ENCODE measurements around the gene HIP1.
A peak's percentile ranks its signal among the peaks of the same experiment; 100 is the strongest.
"Not testable (repeated sequence)": the region's sequence is repeated elsewhere in the genome, so short reads cannot be mapped to it uniquely, and the experiment has no call there.

HIP1 gene

GRCh38 chr7:75738604-75738974, at the start of gene HIP1:
TSS of gene HIP1 (minus strand) at chr7:75738941. CDS start at chr7:75738920, 21 bp downstream.
- peaks cover 1% of the 10 kb centered on the region for H3K27me3 Mint-ChIP-seq
- no peaks in the 10 kb centered on the region for H3K9me3 Mint-ChIP-seq
- H3K27ac Mint-ChIP-seq: peak within 1 kb of the TSS; percentile 91
- peak within 1 kb of the TSS; percentile 97 for H3K4me3 Mint-ChIP-seq
- H3K36me3 Mint-ChIP-seq: no peaks in the 10 kb centered on the region
- peaks cover 18% of the 10 kb centered on the region for H3K4me1 Mint-ChIP-seq

- not testable (repeated sequence) for H3K4me3 Mint-ChIP-seq, H3K4me1 Mint-ChIP-seq, H3K9me3 Mint-ChIP-seq, H3K36me3 Mint-ChIP-seq, H3K27me3 Mint-ChIP-seq
- H3K27ac Mint-ChIP-seq: peak overlapping the region; percentile 38
Measured at GRCh38 chr7:75788154-75788847, 49.6 kb upstream of the HIP1 start.

GRCh38 chr7:75783058-75783457, 44.3 kb upstream of the HIP1 start:
- H3K27ac Mint-ChIP-seq, H3K27me3 Mint-ChIP-seq, H3K9me3 Mint-ChIP-seq: not testable (repeated sequence)

GRCh38 chr7:75780647-75781273, 42.0 kb upstream of the HIP1 start:
- not testable (repeated sequence) for H3K36me3 Mint-ChIP-seq, H3K27me3 Mint-ChIP-seq, H3K4me3 Mint-ChIP-seq, H3K9me3 Mint-ChIP-seq
- peak overlapping the region; percentile 48 for H3K27ac Mint-ChIP-seq
- H3K4me1 Mint-ChIP-seq: peaks cover 23% of the 10 kb centered on the region

More at GRCh38 chr7:75783058-75783457, 44.3 kb upstream of the HIP1 start:
- not testable (repeated sequence) for H3K4me3 Mint-ChIP-seq, H3K36me3 Mint-ChIP-seq, H3K4me1 Mint-ChIP-seq

GRCh38 chr7:75779516-75779915, 40.8 kb upstream of the HIP1 start:
- not testable (repeated sequence) for H3K4me3 Mint-ChIP-seq, H3K27me3 Mint-ChIP-seq, H3K27ac Mint-ChIP-seq, H3K36me3 Mint-ChIP-seq, H3K9me3 Mint-ChIP-seq
- peaks cover 28% of the 10 kb centered on the region for H3K4me1 Mint-ChIP-seq

GRCh38 chr7:75779035-75779434, 40.3 kb upstream of the HIP1 start:
- H3K4me3 Mint-ChIP-seq, H3K9me3 Mint-ChIP-seq, H3K27me3 Mint-ChIP-seq, H3K27ac Mint-ChIP-seq, H3K36me3 Mint-ChIP-seq: not testable (repeated sequence)
- H3K4me1 Mint-ChIP-seq: peaks cover 28% of the 10 kb centered on the region

- Mint-ChIP-seq H3K36me3 (no peaks in the 10 kb centered on the region), H3K4me1 (peaks cover 28% of the 10 kb centered on the region), H3K27ac (peak overlapping the region; percentile 85), H3K4me3 (peak overlapping the region; percentile 8), H3K27me3 (no peaks in the 10 kb centered on the region), H3K9me3 (no peaks in the 10 kb centered on the region)
Measured at GRCh38 chr7:75776295-75776971, 37.7 kb upstream of the HIP1 start.

- not testable (repeated sequence) for H3K9me3 Mint-ChIP-seq, H3K27ac Mint-ChIP-seq, H3K27me3 Mint-ChIP-seq, H3K4me3 Mint-ChIP-seq, H3K36me3 Mint-ChIP-seq
- H3K4me1 Mint-ChIP-seq: peaks cover 22% of the 10 kb centered on the region
Measured at GRCh38 chr7:75773958-75774357, 35.2 kb upstream of the HIP1 start.

- Mint-ChIP-seq H3K4me1 (peaks cover 21% of the 10 kb centered on the region), H3K27me3 (no peaks in the 10 kb centered on the region)
Measured at GRCh38 chr7:75772081-75773077, 33.6 kb upstream of the HIP1 start, which contains the start of gene CCL26. TSS of gene CCL26 (minus strand) at chr7:75772211. CDS start at chr7:75772176, 35 bp downstream.

GRCh38 chr7:75771224-75771623, 32.5 kb upstream of the HIP1 start:
- H3K4me3 Mint-ChIP-seq: no peak overlapping the region
- H3K36me3 Mint-ChIP-seq: no peaks in the 10 kb centered on the region
- peaks cover 10% of the 10 kb centered on the region for H3K4me1 Mint-ChIP-seq
- H3K27me3 Mint-ChIP-seq: no peaks in the 10 kb centered on the region
- H3K27ac Mint-ChIP-seq: no peak overlapping the region
- H3K9me3 Mint-ChIP-seq: no peaks in the 10 kb centered on the region

More at GRCh38 chr7:75772081-75773077, 33.6 kb upstream of the HIP1 start, which contains the start of gene CCL26:
- H3K9me3 Mint-ChIP-seq: no peaks in the 10 kb centered on the region
- no peaks in the 10 kb centered on the region for H3K36me3 Mint-ChIP-seq
- H3K27ac Mint-ChIP-seq: no peak within 1 kb of the TSS
- no peak within 1 kb of the TSS for H3K4me3 Mint-ChIP-seq

GRCh38 chr7:75762350-75762917, 23.7 kb upstream of the HIP1 start:
- no peak overlapping the region for H3K27ac Mint-ChIP-seq
- H3K27me3 Mint-ChIP-seq: no peaks in the 10 kb centered on the region
- H3K36me3 Mint-ChIP-seq: no peaks in the 10 kb centered on the region
- peaks cover 4% of the 10 kb centered on the region for H3K4me1 Mint-ChIP-seq
- H3K9me3 Mint-ChIP-seq: no peaks in the 10 kb centered on the region
- no peak overlapping the region for H3K4me3 Mint-ChIP-seq

GRCh38 chr7:75761801-75762200, 23.1 kb upstream of the HIP1 start:
- not testable (repeated sequence) for H3K27ac Mint-ChIP-seq, H3K4me1 Mint-ChIP-seq, H3K36me3 Mint-ChIP-seq, H3K9me3 Mint-ChIP-seq, H3K4me3 Mint-ChIP-seq, H3K27me3 Mint-ChIP-seq

GRCh38 chr7:75758491-75758890, 19.8 kb upstream of the HIP1 start:
- no peaks in the 10 kb centered on the region for H3K27me3 Mint-ChIP-seq

GRCh38 chr7:75757860-75758259, 19.1 kb upstream of the HIP1 start:
- H3K9me3 Mint-ChIP-seq: no peaks in the 10 kb centered on the region

More at GRCh38 chr7:75758491-75758890, 19.8 kb upstream of the HIP1 start:
- H3K4me3 Mint-ChIP-seq: no peak overlapping the region
- H3K4me1 Mint-ChIP-seq: peaks cover 4% of the 10 kb centered on the region
- no peak overlapping the region for H3K27ac Mint-ChIP-seq
- no peaks in the 10 kb centered on the region for H3K36me3 Mint-ChIP-seq
- H3K9me3 Mint-ChIP-seq: no peaks in the 10 kb centered on the region

More at GRCh38 chr7:75757860-75758259, 19.1 kb upstream of the HIP1 start:
- Mint-ChIP-seq H3K27me3 (no peaks in the 10 kb centered on the region), H3K4me3 (no peak overlapping the region), H3K27ac (no peak overlapping the region), H3K4me1 (peaks cover 4% of the 10 kb centered on the region), H3K36me3 (no peaks in the 10 kb centered on the region)

All from activated naive CD4-positive, alpha-beta T cell treated with anti-CD3 and anti-CD28 coated beads, Interleukin-2, amount 50 U/mL, for 24 hours (primary cell).